ENCODE results near the gene NDUFV3.

DNA sequence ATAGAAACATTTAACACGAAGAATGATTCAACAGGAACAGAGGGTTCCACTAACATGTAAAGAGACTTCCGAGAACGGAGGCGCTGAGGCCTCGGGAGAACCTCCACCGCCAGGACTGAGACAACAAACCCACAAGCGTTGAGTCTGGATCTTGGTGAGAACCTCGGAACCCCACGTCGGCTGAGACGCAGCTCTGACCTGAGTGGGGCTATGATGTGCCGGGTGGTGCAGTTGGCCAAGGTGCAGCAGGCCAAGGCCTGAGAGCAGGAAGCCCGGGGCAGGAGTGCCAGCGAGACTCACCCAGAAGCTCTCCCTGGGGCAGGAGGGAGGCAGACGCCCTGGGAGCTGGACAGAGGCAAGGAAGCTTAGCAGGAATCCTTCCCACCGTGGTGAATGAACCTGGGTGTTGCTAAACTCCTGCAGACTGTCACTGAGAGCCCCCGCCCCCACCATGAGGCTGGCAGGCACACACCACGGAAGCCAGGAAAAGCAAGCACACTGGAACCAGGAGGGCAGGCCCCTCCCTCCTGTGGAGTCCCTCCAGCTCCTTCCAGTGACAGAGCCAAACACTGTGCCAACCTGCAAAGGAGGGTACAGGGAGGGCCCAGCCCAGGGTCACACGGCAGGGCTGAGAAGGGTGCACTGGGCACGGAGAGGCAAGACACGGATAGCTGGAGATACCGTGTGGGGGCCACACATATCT, 48.5 kb upstream of the NDUFV3 start:
- no peak for TF ChIP-seq EP300 (IDR thresholded peaks at IDR 0.05)
- TF ChIP-seq CTCF (IDR thresholded peaks at IDR 0.05) = no peak
- TF ChIP-seq POLR2A (IDR thresholded peaks at IDR 0.05) = no peak

Data from ovary (tissue), 3 donors.